ENCODE data around the gene ZFP36L1.

The ZFP36L1 gene

DNA sequence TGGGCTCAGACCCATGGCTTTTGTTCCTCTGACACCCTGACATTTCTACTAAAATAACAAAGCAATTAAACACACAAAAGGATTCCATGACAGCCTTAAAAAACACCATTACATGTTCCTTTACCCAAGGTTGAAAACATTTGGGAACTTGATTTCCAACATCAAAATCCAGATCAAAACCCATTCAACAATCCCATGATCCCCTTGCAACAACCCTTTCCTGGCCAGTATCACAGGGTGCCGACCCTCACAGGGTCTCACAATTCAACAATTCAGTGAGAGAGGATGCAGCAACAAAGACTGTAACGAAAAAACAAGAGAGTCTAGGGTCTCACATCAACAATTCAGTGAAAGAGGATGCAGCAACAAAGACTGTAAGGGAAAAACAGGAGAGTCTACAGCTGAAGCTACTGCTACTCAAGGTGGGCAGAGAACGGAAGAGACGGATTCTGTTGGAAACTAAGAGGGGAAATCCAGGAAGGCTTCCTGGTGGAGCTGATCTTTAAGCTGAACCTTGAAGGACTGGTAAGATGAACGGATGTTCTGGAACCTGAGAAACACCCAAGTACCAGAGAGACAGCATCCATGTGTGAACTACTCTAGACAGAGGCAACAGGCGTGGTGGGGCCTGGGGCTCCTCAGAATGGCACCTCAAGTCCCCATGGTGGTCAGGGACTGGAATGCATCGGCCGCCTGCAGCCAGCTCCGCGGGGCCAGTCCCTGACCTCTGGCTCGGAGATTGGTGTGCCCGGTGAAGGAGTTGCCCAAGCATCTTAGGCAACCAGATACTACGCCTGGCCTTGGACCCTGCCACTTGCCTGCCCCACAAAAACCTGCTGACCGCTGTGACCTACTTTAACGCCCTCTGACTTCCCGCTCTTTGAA is 22.7 kb upstream of the ZFP36L1 start:
- no peaks in the 10 kb centered on the region for H3K36me3 ChIP-seq (ENCODE audit: control insufficient read depth, insufficient read depth, low read length)
- H3K27ac ChIP-seq (ENCODE audit: low read depth, low read length): peak overlapping the region; percentile 84
- peaks cover 48% of the 10 kb centered on the region for H3K4me1 ChIP-seq (ENCODE audit: control insufficient read depth, insufficient read depth, low read length)
- no peaks in the 10 kb centered on the region; the same call in 1 of the 2 replicates for H3K27me3 ChIP-seq (ENCODE audit: control insufficient read depth, insufficient read depth, low read length)
- H3K4me3 ChIP-seq (ENCODE audit: low read depth, low read length): peak overlapping the region; percentile 52; the same call in 1 of the 2 replicates
- H3K9ac ChIP-seq (ENCODE audit: low read depth, low read length): peak overlapping the region; percentile 71
- no peaks in the 10 kb centered on the region for H3K9me3 ChIP-seq (ENCODE audit: control insufficient read depth, insufficient read depth, low read length)

DNA sequence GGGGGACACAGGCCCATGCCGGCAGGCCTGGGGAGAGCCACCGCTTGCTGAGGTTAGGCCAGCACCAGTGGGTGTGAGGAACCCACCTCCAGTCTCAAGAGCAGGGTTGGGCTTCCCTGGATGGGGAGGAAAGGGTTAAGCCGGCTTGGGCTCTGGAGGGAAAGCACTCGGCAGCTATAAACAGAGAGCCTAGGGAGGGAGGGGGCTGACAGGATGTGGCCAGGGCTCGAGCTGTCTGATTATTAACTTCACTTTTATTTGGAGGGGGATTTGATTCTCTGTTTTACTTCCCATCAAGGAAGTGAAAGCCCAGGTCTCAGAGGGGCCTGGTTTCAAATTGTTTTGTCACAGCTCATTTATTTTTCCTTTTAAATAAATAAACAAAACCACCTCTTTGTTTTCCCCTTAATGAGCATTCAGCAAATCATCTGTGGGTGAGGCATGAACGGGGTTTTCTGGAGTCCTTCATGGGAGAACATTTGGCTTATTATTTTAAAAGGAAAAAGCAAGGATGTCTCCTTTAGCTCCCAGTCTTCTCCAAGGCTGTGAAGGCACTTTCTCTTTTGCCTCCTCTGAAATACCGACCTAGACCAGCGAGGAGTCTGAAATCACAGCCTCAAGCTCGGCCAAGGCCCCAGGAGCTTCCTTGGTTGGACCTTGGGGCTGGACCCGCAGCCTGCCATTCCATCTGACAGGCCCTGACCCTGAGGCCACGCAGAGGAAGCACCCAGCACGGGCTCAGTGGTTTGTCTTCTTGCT is 21.9 kb upstream of the ZFP36L1 start:
- H3K4me3 ChIP-seq (ENCODE audit: low read depth, low read length): peak overlapping the region; percentile 7; the same call in 1 of the 2 replicates
- peaks cover 45% of the 10 kb centered on the region for H3K4me1 ChIP-seq (ENCODE audit: control insufficient read depth, insufficient read depth, low read length)
- no peaks in the 10 kb centered on the region; the same call in 1 of the 2 replicates for H3K27me3 ChIP-seq (ENCODE audit: control insufficient read depth, insufficient read depth, low read length)
- no peaks in the 10 kb centered on the region for H3K36me3 ChIP-seq (ENCODE audit: control insufficient read depth, insufficient read depth, low read length)
- peak overlapping the region; percentile 62 for H3K27ac ChIP-seq (ENCODE audit: low read depth, low read length)
- H3K9me3 ChIP-seq (ENCODE audit: control insufficient read depth, insufficient read depth, low read length): no peaks in the 10 kb centered on the region
- H3K9ac ChIP-seq (ENCODE audit: low read depth, low read length): no peak overlapping the region

DNA sequence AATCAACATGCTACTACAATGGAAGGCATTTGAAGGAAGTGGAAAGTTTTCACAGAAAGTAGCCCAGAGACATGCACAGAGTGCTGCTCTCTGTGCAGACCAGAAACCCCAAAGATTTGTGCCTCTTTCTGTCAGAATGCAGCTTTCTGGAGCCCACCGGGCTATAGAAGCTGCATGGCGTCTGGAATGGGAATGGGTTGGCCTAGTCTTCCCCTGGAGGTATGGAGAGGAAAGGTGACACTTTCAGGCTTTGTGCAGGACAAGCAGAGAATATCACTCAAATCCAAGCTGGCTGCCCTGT is 21.3 kb upstream of the ZFP36L1 start:
- Histone ChIP-seq H3K4me1 (ENCODE audit: control insufficient read depth, insufficient read depth, low read length) (peaks cover 39% of the 10 kb centered on the region), H3K27me3 (ENCODE audit: control insufficient read depth, insufficient read depth, low read length) (no peaks in the 10 kb centered on the region; the same call in 1 of the 2 replicates), H3K27ac (ENCODE audit: low read depth, low read length) (no peak overlapping the region), H3K9me3 (ENCODE audit: control insufficient read depth, insufficient read depth, low read length) (no peaks in the 10 kb centered on the region), H3K9ac (ENCODE audit: low read depth, low read length) (no peak overlapping the region), H3K4me3 (ENCODE audit: low read depth, low read length) (0 out of 2 replicates have a peak overlapping the region, but pooled peaks have one; percentile 7), H3K36me3 (ENCODE audit: control insufficient read depth, insufficient read depth, low read length) (no peaks in the 10 kb centered on the region)

DNA sequence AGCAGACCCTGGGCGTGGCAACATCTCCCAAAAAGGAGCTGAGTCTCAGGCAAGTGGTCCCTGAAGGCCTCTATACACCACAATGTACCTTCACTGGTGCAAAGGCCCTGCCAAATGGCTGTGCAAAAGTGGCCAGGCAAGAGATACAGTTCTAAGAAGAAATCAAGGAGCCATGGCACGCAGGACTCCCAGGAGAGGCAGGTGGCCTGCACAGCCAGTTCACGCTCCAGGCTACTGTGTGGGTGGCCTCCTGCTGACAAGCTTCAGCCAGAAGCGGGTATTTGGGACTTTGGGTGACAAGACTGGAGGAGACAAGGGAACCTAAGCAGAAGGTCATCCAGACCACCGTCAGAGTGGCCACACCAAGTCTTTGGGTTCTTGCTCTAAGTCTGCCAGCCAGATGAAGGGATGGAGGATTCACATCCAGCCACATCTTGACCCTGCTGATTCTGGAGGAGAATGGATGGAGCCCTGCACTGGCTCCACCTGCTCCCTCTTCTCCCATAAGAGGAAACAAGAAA is 20.5 kb upstream of the ZFP36L1 start:
- Histone ChIP-seq H3K27me3 (ENCODE audit: control insufficient read depth, insufficient read depth, low read length) (no peaks in the 10 kb centered on the region; the same call in 1 of the 2 replicates), H3K4me1 (ENCODE audit: control insufficient read depth, insufficient read depth, low read length) (peaks cover 33% of the 10 kb centered on the region), H3K4me3 (ENCODE audit: low read depth, low read length) (no peak overlapping the region), H3K27ac (ENCODE audit: low read depth, low read length) (no peak overlapping the region), H3K36me3 (ENCODE audit: control insufficient read depth, insufficient read depth, low read length) (no peaks in the 10 kb centered on the region), H3K9ac (ENCODE audit: low read depth, low read length) (no peak overlapping the region), H3K9me3 (ENCODE audit: control insufficient read depth, insufficient read depth, low read length) (no peaks in the 10 kb centered on the region)

DNA sequence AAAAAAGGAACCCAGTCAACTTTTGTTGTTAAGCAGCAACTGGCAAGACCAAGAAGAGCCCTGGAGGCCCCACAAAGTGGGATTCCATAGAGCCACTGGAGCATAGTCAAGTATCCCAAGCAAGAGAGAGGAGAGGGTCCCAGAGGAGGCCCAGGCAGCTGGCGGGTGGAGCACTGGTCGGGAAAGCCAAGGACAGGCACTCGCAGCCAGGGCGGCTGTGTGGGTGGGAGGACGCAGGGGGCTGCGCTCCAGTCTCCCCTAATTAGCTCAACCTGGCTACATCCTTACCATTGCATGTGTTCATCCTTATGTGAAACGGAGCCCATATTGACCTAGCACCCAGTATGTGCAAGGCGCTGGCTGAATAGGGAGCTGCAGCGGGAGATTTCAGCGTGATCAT is 18.3 kb upstream of the ZFP36L1 start:
- H3K27ac ChIP-seq (ENCODE audit: low read depth, low read length): no peak overlapping the region
- peaks cover 24% of the 10 kb centered on the region for H3K4me1 ChIP-seq (ENCODE audit: control insufficient read depth, insufficient read depth, low read length)
- no peak overlapping the region for H3K9ac ChIP-seq (ENCODE audit: low read depth, low read length)
- H3K9me3 ChIP-seq (ENCODE audit: control insufficient read depth, insufficient read depth, low read length): no peaks in the 10 kb centered on the region
- no peaks in the 10 kb centered on the region for H3K36me3 ChIP-seq (ENCODE audit: control insufficient read depth, insufficient read depth, low read length)
- H3K4me3 ChIP-seq (ENCODE audit: low read depth, low read length): no peak overlapping the region
- no peaks in the 10 kb centered on the region; the same call in 1 of the 2 replicates for H3K27me3 ChIP-seq (ENCODE audit: control insufficient read depth, insufficient read depth, low read length)

DNA sequence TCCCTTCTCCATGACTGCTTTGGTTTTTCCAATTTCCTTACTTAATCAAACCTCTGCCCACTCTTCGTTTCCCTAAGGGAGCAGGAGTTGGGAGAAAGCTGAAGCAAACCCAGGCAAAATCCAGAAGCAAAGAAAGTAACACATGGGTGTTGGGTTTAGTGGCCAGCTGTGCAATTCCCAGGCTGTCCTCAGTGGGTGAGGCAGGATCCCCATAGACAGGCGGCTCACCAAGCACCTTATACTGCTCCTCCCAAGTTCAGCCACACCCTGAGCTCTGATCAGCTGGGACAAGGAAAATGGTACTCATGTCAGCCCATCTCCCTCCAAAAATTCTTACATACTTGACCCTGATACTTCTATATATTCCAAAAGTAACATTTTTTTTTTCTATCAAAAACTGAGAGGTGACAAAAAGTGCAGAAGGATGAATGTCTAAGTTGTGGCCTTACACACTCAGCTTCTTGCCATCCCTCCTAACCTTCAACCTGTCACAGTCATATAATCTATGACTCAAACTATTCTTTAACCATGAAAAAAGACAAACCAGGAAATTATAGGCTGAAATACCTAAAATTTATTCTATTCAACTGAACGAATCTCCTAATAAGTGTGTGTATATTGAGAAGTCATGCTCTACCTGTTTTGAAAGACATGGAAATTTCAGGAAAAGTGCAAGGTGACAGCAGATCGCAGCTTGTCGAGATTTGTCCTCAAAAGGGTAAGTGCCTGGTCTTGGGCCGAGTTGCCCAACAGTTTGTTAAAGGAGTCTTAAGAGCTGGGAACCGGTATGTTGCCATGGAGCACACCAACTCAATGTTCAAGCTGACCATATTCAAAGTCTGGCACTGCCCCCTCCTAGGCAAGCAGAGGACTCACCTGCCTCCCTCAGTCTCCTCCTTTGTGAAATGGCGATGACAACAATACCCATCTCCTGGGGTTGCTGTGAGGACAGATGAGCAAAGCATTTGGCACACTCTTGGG is 17.6 kb upstream of the ZFP36L1 start:
- Histone ChIP-seq H3K27me3 (ENCODE audit: control insufficient read depth, insufficient read depth, low read length) (no peaks in the 10 kb centered on the region; the same call in 1 of the 2 replicates), H3K9me3 (ENCODE audit: control insufficient read depth, insufficient read depth, low read length) (no peaks in the 10 kb centered on the region), H3K9ac (ENCODE audit: low read depth, low read length) (no peak overlapping the region), H3K27ac (ENCODE audit: low read depth, low read length) (no peak overlapping the region), H3K36me3 (ENCODE audit: control insufficient read depth, insufficient read depth, low read length) (no peaks in the 10 kb centered on the region), H3K4me3 (ENCODE audit: low read depth, low read length) (no peak overlapping the region), H3K4me1 (ENCODE audit: control insufficient read depth, insufficient read depth, low read length) (peaks cover 17% of the 10 kb centered on the region)

DNA sequence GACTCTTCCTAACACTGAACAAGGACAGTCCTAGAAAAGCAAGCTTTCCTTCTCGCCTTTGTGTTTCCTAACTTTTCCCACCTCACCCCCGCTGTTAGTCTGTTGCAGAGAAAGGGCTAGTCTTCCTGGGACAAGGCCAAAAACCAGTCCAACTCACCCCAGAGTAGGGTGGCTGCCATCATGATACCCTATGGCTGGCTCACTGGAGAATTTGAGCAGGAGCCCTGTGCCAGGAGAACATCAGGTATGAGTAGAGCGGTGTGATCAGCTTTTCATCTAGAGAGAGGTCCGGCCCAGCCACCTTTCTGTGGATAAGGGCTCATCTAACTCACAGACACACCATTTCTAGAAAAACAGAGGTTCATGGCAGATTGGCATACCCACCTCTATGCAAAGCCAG is 16.7 kb upstream of the ZFP36L1 start:
- Histone ChIP-seq H3K9me3 (ENCODE audit: control insufficient read depth, insufficient read depth, low read length) (no peaks in the 10 kb centered on the region), H3K27ac (ENCODE audit: low read depth, low read length) (no peak overlapping the region), H3K36me3 (ENCODE audit: control insufficient read depth, insufficient read depth, low read length) (no peaks in the 10 kb centered on the region), H3K27me3 (ENCODE audit: control insufficient read depth, insufficient read depth, low read length) (no peaks in the 10 kb centered on the region), H3K4me1 (ENCODE audit: control insufficient read depth, insufficient read depth, low read length) (peaks cover 8% of the 10 kb centered on the region), H3K4me3 (ENCODE audit: low read depth, low read length) (no peak overlapping the region), H3K9ac (ENCODE audit: low read depth, low read length) (no peak overlapping the region)

DNA sequence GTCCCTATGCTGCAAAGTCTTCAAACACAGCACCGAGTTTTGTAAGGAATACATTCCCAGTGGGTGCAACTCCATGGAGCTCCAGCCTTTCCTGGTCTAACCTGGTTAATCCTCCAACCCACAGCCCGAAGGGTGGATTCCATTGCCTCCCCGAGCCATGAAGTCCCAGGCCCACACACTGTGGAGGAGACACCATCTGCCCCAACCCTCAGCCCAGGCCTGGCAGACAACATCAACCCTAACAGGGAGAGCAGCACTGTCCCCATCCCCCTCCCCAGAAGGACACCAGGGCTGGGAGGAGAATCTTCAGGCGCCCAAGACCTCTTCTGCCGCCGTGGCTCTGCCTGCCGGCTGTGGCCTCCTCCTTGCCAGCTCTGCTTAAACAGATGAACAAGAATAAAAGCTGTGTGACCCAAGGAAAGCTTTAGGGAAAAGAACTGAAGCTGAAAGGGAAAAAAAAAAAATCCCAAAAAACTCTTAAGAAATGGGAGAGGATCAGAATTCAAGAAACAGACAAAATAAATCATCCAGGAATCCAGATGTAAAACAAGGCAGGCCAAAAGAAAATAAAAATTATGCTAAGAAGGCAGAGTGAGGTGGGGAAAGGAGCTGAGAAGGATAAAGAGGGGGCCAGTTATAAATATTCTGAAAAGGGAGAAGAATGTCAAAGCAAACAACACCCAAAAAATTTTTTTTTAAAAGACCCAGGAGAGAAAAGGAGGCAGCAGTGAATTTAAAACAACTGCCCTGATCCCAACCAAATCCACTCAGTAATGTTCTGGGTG is 16.0 kb upstream of the ZFP36L1 start:
- Histone ChIP-seq H3K36me3 (ENCODE audit: control insufficient read depth, insufficient read depth, low read length) (no peaks in the 10 kb centered on the region), H3K9me3 (ENCODE audit: control insufficient read depth, insufficient read depth, low read length) (no peaks in the 10 kb centered on the region), H3K4me1 (ENCODE audit: control insufficient read depth, insufficient read depth, low read length) (peaks cover 2% of the 10 kb centered on the region; the same call in 1 of the 2 replicates), H3K9ac (ENCODE audit: low read depth, low read length) (no peak overlapping the region), H3K27me3 (ENCODE audit: control insufficient read depth, insufficient read depth, low read length) (no peaks in the 10 kb centered on the region), H3K27ac (ENCODE audit: low read depth, low read length) (no peak overlapping the region), H3K4me3 (ENCODE audit: low read depth, low read length) (no peak overlapping the region)

DNA sequence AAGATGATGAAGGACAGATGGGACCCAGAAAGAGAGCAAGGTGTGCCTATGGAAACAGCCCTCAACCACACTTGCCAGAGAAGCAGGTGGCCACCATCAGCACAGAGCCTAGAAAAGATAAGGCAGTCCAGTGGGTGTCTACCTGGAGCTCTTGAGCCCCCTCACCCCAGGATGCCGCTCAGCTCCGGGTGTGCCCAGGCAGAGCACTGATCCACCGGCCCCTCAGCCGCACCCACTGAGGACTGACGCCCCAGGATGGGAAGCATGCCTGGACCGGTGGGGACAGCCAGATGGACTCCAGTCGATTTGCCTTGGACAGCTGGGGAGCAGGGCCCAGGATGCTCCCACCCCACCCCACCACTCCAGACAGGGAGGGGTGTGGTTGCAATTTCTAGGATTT is 15.1 kb upstream of the ZFP36L1 start:
- no peak overlapping the region for H3K27ac ChIP-seq (ENCODE audit: low read depth, low read length)
- no peaks in the 10 kb centered on the region for H3K4me1 ChIP-seq (ENCODE audit: control insufficient read depth, insufficient read depth, low read length)
- 0 out of 2 replicates have a peak, but pooled peaks cover 3% of the 10 kb centered on the region for H3K9me3 ChIP-seq (ENCODE audit: control insufficient read depth, insufficient read depth, low read length)
- no peaks in the 10 kb centered on the region for H3K36me3 ChIP-seq (ENCODE audit: control insufficient read depth, insufficient read depth, low read length)
- H3K27me3 ChIP-seq (ENCODE audit: control insufficient read depth, insufficient read depth, low read length): no peaks in the 10 kb centered on the region
- no peak overlapping the region for H3K9ac ChIP-seq (ENCODE audit: low read depth, low read length)
- no peak overlapping the region for H3K4me3 ChIP-seq (ENCODE audit: low read depth, low read length)
